CD4-positive, alpha-beta T cell treated with Interleukin-4 for 4 hours (primary cell): ENCODE measurements around the gene HBA1.
"Not testable (repeated sequence)": the region's sequence is repeated elsewhere in the genome, so short reads cannot be mapped to it uniquely, and the experiment has no call there.

ENCODE experiments used
- DNase-seq: peaks from one replicate; pipeline ENCODE4 v3.0.0-alpha.2; 2020

The HBA1 gene

DNA sequence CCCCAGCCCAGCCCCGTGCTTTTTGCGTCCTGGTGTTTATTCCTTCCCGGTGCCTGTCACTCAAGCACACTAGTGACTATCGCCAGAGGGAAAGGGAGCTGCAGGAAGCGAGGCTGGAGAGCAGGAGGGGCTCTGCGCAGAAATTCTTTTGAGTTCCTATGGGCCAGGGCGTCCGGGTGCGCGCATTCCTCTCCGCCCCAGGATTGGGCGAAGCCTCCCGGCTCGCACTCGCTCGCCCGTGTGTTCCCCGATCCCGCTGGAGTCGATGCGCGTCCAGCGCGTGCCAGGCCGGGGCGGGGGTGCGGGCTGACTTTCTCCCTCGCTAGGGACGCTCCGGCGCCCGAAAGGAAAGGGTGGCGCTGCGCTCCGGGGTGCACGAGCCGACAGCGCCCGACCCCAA is 474 bp upstream of the HBA1 start:
- DNase-seq = not testable (repeated sequence)

DNA sequence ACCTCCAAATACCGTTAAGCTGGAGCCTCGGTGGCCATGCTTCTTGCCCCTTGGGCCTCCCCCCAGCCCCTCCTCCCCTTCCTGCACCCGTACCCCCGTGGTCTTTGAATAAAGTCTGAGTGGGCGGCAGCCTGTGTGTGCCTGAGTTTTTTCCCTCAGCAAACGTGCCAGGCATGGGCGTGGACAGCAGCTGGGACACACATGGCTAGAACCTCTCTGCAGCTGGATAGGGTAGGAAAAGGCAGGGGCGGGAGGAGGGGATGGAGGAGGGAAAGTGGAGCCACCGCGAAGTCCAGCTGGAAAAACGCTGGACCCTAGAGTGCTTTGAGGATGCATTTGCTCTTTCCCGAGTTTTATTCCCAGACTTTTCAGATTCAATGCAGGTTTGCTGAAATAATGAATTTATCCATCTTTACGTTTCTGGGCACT is 928 bp downstream of the HBA1 start:
- DNase-seq = no peak

DNA sequence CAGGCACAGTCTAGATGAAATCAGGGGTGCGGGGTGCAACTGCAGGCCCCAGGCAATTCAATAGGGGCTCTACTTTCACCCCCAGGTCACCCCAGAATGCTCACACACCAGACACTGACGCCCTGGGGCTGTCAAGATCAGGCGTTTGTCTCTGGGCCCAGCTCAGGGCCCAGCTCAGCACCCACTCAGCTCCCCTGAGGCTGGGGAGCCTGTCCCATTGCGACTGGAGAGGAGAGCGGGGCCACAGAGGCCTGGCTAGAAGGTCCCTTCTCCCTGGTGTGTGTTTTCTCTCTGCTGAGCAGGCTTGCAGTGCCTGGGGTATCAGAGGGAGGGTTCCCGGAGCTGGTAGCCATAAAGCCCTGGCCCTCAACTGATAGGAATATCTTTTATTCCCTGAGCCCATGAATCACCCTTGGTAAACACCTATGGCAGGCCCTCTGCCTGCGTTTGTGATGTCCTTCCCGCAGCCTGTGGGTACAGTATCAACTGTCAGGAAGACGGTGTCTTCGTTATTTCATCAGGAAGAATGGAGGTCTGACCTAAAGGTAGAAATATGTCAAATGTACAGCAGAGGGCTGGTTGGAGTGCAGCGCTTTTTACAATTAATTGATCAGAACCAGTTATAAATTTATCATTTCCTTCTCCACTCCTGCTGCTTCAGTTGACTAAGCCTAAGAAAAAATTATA is 1.6 kb downstream of the HBA1 start:
- no peak for DNase-seq

GRCh38 chr16:178668-179015 is 2.2 kb downstream of the HBA1 start:
- DNase-seq = no peak

GRCh38 chr16:179211-180092 is 3.0 kb downstream of the HBA1 start:
- no peak for DNase-seq

DNA sequence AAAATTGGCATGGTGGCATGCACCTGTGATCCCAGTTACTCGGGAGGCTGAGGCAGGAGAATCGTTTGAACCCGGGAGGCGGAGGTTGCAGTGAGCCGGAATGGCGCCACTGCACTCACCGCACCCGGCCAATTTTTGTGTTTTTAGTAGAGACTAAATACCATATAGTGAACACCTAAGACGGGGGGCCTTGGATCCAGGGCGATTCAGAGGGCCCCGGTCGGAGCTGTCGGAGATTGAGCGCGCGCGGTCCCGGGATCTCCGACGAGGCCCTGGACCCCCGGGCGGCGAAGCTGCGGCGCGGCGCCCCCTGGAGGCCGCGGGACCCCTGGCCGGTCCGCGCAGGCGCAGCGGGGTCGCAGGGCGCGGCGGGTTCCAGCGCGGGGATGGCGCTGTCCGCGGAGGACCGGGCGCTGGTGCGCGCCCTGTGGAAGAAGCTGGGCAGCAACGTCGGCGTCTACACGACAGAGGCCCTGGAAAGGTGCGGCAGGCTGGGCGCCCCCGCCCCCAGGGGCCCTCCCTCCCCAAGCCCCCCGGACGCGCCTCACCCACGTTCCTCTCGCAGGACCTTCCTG is 3.7 kb downstream of the HBA1 start, which contains the start of gene HBQ1:
HBQ1 (plus strand) TSS at position 359 of the 575 bp plus-strand sequence; CDS start at position 387, 28 bp downstream.
- DNase-seq = no peak

DNA sequence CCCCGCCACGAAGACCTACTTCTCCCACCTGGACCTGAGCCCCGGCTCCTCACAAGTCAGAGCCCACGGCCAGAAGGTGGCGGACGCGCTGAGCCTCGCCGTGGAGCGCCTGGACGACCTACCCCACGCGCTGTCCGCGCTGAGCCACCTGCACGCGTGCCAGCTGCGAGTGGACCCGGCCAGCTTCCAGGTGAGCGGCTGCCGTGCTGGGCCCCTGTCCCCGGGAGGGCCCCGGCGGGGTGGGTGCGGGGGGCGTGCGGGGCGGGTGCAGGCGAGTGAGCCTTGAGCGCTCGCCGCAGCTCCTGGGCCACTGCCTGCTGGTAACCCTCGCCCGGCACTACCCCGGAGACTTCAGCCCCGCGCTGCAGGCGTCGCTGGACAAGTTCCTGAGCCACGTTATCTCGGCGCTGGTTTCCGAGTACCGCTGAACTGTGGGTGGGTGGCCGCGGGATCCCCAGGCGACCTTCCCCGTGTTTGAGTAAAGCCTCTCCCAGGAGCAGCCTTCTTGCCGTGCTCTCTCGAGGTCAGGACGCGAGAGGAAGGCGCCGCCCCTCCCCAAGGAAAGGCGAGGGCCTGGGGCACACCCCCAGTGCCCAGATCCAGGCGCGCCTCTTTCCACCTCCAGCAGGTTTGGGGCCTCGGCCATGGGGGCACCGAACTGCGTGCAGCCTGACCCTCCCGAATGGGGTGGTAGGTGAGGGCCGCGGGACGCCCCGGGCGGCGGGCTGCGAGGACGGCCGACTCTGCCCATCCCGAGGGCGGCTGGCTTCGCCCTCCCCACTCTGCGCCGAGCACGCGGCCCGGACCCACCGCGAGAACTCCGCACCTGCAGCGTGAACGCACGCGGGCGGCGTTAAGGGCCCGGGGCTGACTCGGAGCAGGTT is 4.4 kb downstream of the HBA1 start:
- peak; percentile 73 for DNase-seq

GRCh38 chr16:181565-182021 is 5.1 kb downstream of the HBA1 start:
- no peak for DNase-seq

GRCh38 chr16:183005-183404 is 6.5 kb downstream of the HBA1 start:
- DNase-seq = no peak

GRCh38 chr16:185213-185612 is 8.7 kb downstream of the HBA1 start:
- DNase-seq = no peak

DNA sequence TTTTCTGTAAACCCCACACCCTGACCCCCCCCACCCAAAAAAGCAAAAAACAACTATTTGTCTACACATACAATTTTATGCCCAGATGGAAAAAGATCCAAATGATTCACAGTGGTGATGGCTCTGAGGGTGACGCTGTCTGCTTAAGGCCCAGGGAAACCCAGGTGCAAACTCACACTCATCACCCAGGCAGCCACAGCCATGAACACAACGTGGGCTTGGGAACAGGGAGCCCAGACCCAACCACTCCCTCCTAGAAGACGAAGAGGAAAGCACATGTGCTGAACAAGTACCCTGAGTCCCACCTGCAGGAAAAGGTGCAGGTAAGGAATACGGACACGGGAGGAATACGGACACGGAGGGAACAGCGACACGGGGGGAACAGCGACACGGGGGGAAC is 9.2 kb downstream of the HBA1 start:
- DNase-seq = no peak

DNA sequence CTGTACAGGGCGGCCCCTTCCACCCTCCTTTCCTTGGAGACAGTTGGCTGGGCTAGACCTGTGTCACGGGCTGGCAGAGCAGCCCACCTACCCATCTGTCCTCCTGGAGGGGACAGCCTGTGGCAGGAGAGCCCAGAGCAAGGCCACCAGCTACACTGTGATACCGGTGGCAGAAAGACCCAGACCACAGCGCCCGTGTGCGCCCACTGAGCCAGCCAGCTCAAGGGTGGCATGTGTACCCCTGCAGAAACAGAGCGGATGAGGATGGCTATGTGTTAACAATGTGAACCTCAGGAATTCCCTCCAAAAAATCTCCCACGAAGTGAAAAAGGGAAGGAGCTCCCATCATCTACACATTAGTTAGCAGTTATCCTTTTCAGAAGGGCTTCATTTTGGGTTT is 10.8 kb downstream of the HBA1 start:
- DNase-seq = no peak

GRCh38 chr16:188674-189073 is 12.2 kb downstream of the HBA1 start:
- DNase-seq = peak; percentile 8

DNA sequence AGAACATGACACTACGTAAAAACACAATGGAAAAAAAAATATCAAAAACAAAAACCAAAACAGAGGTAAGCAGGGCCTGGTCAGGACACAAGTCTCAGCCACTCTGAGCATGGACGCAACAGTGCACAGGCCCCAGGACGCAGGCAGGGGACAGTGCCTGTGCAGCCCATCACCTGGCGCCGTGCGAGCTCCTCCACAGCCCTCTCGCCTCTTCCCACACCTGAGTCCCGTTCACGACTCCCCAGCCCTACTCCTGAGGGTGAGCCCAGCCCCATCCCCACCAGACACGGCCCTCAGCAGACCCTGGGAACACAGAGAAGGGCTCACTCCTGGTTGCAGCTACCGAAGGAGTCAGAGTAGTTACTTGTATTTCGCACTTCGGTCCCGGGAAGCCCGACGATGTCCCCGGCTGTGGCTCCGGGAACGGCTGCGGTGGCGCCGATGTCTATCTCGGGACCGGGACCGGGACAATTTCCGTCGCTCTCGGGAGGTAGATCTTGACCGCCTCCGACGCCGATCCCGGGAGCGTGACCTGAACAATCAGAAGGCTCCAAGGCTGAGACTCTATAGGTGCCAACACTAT is 13.2 kb downstream of the HBA1 start:
- DNase-seq = no peak

DNA sequence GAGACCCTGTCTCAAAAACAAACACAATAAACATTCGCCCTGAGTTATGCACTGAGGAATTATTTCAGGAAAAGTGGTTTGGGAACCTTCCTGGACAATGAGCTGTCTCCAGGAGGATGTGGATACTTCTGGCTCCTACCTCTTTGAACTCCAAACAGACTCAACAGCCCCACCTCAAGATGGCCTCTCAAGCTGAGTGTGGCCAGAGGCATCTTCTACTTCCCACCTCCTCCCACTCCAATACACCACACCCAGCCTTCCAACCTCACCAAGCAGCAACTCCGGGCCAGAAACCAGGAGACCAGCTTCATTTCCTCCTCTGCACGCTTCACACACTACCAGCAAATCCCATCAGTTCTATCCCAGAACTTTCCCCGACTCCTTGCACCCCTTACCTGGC is 15.4 kb downstream of the HBA1 start:
- no peak for DNase-seq

GRCh38 chr16:192686-193085 is 16.2 kb downstream of the HBA1 start:
- DNase-seq = no peak

GRCh38 chr16:193441-193840 is 17.0 kb downstream of the HBA1 start:
- DNase-seq = no peak

- no peak for DNase-seq
These were observed 18.0 kb downstream of the HBA1 start for GRCh38 chr16:194516-194915.

- no peak for DNase-seq
These were observed 23.9 kb downstream of the HBA1 start for GRCh38 chr16:200388-200787.

GRCh38 chr16:203246-203645 is 26.8 kb downstream of the HBA1 start:
- no peak for DNase-seq

GRCh38 chr16:204046-204445 is 27.6 kb downstream of the HBA1 start:
- not testable (repeated sequence) for DNase-seq

GRCh38 chr16:209359-209758 is 32.9 kb downstream of the HBA1 start:
- not testable (repeated sequence) for DNase-seq
